AG08395 (cell line): Measurements from ENCODE around the gene STUM.
A peak's percentile ranks its signal among the peaks of the same experiment; 100 is the strongest.

ENCODE experiments used
- DNase-seq: peaks from one replicate; pipeline ENCODE4 v3.0.0; 2012; ENCODE audit warnings: mixed read lengths, low spot score

The STUM gene

DNA sequence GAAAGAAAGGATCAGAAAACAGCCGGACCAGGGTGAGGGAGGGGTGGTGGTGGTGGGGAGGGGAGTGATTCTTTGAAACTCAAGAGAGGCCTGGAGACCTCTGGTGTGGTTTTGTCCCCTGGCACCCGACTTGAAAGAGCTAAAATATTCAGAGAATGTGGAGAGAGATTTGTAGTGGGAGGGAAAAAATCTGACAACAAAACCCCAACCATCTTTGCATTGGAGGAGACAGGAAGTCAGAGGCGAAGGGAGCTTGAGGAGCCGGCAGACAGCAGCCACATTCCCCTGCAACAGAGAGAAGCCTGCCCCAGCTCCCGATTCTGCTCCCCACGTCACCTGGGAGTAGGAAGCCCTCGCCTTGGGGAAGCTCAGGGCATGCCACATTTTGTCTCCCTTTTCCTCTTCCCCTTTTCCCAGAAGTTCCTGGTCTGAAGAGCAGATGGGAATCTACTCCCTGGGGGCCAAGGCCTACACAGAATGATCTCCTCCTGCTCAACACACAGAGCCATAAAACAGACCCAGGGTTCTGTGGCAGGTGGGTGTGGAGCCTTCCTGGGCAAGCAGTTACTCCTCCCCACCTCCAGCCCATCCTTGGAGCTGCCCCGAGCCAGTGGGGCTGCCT is 105.6 kb downstream of the STUM start:
- DNase-seq: peak; percentile 37

DNA sequence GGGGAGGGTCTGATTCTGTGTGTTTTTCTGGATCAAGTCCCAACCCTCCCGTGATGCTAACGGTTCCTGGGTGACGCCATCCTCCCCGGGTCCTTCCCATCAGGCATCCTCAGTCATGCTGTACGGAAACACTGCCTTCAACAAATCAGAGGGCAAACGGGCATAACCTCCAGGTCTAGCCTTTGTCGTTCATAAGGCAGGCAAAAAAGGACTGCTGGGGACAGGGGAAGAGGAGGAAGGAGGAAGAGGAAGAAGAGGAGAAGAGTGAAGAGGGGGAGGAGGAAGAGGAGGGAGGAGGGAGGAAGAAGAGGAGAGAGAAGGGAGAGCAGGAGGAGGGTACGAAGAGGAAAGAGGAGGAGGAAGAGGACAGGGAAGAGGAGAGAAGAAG is 106.1 kb downstream of the STUM start:
- no peak for DNase-seq

- no peak for DNase-seq
Observed at GRCh38 chr1:226655251-226656163, 106.9 kb downstream of the STUM start.

GRCh38 chr1:226656201-226656600 is 107.6 kb downstream of the STUM start:
- no peak for DNase-seq

DNA sequence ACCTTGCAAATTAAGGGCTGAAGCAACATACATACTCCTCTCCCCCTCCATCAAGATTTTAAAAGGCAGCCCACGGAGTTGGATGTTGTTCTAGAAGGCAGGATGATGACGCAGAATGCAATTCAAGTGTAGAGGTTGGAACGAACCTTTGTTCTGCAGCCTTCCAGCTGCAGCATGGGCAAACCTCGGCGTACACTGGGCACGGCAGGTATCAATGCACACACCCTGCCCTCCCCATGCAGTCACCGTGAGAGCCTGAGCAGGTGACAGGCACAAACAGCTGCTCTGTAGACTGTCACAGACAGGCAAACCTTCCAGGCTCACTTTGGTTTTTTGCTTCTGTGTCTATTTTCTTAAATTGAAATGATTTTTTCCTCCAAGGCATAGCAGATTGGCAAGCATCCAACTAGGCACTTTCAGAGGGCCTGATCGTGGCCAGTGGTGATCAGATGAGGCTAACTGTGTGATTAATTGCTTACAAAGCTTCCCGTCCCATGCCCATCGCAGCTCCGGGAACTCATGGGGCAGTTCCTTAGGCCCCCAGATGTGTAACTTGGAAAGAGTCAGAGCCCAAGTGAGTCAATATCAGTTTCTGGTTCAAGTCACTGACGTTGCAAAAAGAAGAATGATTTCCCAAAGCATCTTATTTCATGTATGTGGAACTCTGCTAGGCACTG is 108.2 kb downstream of the STUM start:
- peak; percentile 60 for DNase-seq

GRCh38 chr1:226657895-226658545 is 109.5 kb downstream of the STUM start:
- no peak for DNase-seq

DNA sequence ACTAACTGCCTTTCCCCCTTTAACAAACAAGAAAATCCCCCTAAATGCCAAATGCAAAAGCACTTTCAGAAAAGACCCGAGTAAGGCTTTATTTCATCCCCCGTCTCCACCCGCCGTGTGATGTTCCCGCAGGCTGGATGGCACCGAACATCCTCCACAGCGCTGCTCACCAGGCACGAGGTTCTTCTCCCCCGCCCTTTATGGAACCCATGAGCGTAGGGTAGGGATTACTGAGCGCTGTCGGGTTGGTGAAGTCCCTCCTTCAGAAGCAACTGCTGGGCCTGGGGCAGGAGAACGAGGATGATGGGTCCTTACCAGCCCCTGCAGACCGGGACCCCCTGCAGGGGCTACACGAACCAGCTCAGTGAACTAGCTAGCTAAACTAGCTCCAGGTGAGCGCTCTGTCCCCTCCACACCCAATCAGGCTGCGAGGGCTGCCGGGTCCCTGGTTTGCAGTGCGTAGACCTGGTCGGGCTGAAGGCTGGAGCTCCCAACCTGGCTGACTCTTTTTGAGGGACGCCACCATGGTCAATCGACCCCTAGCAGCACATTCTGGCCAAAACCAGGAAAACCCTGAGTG is 110.1 kb downstream of the STUM start:
- DNase-seq: no peak
